Osteocyte (in vitro differentiated cells): ENCODE measurements around the gene GMDS. TPM values are rescaled to one million over a fixed set of nuclear protein-coding genes. Genes with fewer than 3 reads are reported as not detected.

Experiments used
- DNase-seq: peaks from one replicate; pipeline ENCODE4 v3.0.0; 2021; ENCODE audit warnings: mixed read lengths; ENCODE audit not compliant: unreplicated experiment; ENCODE audit errors: extremely low spot score
- H3K27ac Mint-ChIP-seq: one replicate; pipeline ENCODE4 v1.8.0; 2021; ENCODE audit warnings: mild to moderate bottlenecking, mixed read lengths; ENCODE audit not compliant: unreplicated experiment
- H3K27me3 Mint-ChIP-seq: one replicate; pipeline ENCODE4 v1.8.0; 2021; ENCODE audit warnings: mixed read lengths; ENCODE audit not compliant: unreplicated experiment
- H3K36me3 Mint-ChIP-seq: one replicate; pipeline ENCODE4 v1.8.0; 2021; ENCODE audit warnings: mixed read lengths; ENCODE audit not compliant: unreplicated experiment
- H3K4me1 Mint-ChIP-seq: one replicate; pipeline ENCODE4 v1.8.0; 2021; ENCODE audit warnings: mixed read lengths; ENCODE audit not compliant: unreplicated experiment
- H3K4me3 Mint-ChIP-seq: one replicate; pipeline ENCODE4 v1.8.0; 2021; ENCODE audit warnings: mild to moderate bottlenecking, moderate library complexity, mixed read lengths; ENCODE audit not compliant: unreplicated experiment
- H3K9me3 Mint-ChIP-seq: one replicate; pipeline ENCODE4 v1.8.0; 2021; ENCODE audit warnings: mixed read lengths; ENCODE audit not compliant: unreplicated experiment
- CTCF ChIP-seq: fragments of 200-600 bp; sonication (generic); IDR thresholded peaks from 2 replicates; pipeline ENCODE4 v1.5.0; 2021; ENCODE audit warnings: antibody characterized with exemption, mild to moderate bottlenecking, moderate library complexity
- total RNA-seq: library from RNA; stranded (reverse); gene quantifications from 2 replicates; pipeline ENCODE4 v1.2.1, GENCODE V29; 2021

Gene GMDS
- total RNA-seq, 1 donor from 2014 or later = 30.7 TPM

- H3K27me3 Mint-ChIP-seq = no peaks in the 10 kb centered on the region
- H3K36me3 Mint-ChIP-seq = no peaks in the 10 kb centered on the region
- no peak overlapping the region for H3K4me3 Mint-ChIP-seq
- no peak for TF ChIP-seq CTCF
- no peaks in the 10 kb centered on the region for H3K9me3 Mint-ChIP-seq
- peaks cover 12% of the 10 kb centered on the region for H3K4me1 Mint-ChIP-seq
- DNase-seq = peak; percentile 81
- H3K27ac Mint-ChIP-seq = no peak overlapping the region
These were observed 668.2 kb downstream of the GMDS start for GRCh38 chr6:1577146-1577680.

GRCh38 chr6:1576711-1577110, 668.7 kb downstream of the GMDS start:
- Mint-ChIP-seq H3K4me3 (no peak overlapping the region), H3K4me1 (peaks cover 12% of the 10 kb centered on the region), H3K36me3 (no peaks in the 10 kb centered on the region), H3K27ac (no peak overlapping the region), H3K27me3 (peaks cover 2% of the 10 kb centered on the region), H3K9me3 (peaks cover 4% of the 10 kb centered on the region)
- peak; percentile 75 for DNase-seq
- TF ChIP-seq CTCF = no peak

- Mint-ChIP-seq H3K27me3 (peaks cover 2% of the 10 kb centered on the region), H3K27ac (no peak overlapping the region), H3K9me3 (peaks cover 10% of the 10 kb centered on the region), H3K36me3 (no peaks in the 10 kb centered on the region), H3K4me3 (no peak overlapping the region), H3K4me1 (peaks cover 12% of the 10 kb centered on the region)
- peak; percentile 44 for DNase-seq
- no peak for TF ChIP-seq CTCF
These were observed 669.2 kb downstream of the GMDS start for GRCh38 chr6:1576166-1576565.

- Mint-ChIP-seq H3K27me3 (peaks cover 2% of the 10 kb centered on the region), H3K9me3 (peaks cover 17% of the 10 kb centered on the region), H3K4me3 (no peak overlapping the region), H3K4me1 (peaks cover 12% of the 10 kb centered on the region), H3K27ac (peak overlapping the region; percentile 56), H3K36me3 (peaks cover 5% of the 10 kb centered on the region)
- no peak for TF ChIP-seq CTCF
- DNase-seq = peak; percentile 76
These were observed 670.0 kb downstream of the GMDS start for GRCh38 chr6:1575210-1576041.

GRCh38 chr6:1574890-1575209, 670.6 kb downstream of the GMDS start:
- Mint-ChIP-seq H3K9me3 (peaks cover 20% of the 10 kb centered on the region), H3K36me3 (peaks cover 7% of the 10 kb centered on the region), H3K4me3 (no peak overlapping the region), H3K4me1 (peaks cover 12% of the 10 kb centered on the region), H3K27ac (no peak overlapping the region), H3K27me3 (peaks cover 2% of the 10 kb centered on the region)
- no peak for TF ChIP-seq CTCF
- no peak for DNase-seq
